ENCODE results near the gene CD4. TPM values are rescaled to one million over a fixed set of nuclear protein-coding genes. Genes with fewer than 3 reads are reported as not detected.

Gene CD4
- total RNA-seq, 4 donors from 2014 or later, result 16.4 to 65.4 (median 29.6) TPM

DNA sequence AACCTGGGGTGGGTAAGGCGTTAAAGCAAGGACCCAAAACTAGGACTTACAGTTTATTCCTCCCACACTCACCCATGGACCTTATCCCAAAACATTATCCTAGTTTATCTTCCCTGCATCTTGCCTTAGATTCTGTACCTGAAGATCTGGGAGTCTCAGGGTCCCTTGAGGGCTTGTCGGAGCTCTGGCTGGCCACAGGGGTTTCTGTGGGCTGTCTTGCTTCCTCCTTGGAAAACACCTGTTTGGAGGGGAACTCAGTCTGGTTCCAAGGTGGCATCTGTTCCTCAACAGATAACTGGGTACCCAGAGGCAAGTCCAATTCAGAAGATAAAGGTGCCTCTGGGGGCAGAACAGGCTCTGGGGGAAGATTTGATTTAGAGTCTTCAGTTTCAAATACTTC lies 60.1 kb downstream of the CD4 start:
- TF ChIP-seq, protein P1, sequence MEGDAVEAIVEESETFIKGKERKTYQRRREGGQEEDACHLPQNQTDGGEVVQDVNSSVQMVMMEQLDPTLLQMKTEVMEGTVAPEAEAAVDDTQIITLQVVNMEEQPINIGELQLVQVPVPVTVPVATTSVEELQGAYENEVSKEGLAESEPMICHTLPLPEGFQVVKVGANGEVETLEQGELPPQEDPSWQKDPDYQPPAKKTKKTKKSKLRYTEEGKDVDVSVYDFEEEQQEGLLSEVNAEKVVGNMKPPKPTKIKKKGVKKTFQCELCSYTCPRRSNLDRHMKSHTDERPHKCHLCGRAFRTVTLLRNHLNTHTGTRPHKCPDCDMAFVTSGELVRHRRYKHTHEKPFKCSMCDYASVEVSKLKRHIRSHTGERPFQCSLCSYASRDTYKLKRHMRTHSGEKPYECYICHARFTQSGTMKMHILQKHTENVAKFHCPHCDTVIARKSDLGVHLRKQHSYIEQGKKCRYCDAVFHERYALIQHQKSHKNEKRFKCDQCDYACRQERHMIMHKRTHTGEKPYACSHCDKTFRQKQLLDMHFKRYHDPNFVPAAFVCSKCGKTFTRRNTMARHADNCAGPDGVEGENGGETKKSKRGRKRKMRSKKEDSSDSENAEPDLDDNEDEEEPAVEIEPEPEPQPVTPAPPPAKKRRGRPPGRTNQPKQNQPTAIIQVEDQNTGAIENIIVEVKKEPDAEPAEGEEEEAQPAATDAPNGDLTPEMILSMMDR (IDR thresholded peaks at IDR 0.05; ENCODE audit: low read depth), result no peak

DNA sequence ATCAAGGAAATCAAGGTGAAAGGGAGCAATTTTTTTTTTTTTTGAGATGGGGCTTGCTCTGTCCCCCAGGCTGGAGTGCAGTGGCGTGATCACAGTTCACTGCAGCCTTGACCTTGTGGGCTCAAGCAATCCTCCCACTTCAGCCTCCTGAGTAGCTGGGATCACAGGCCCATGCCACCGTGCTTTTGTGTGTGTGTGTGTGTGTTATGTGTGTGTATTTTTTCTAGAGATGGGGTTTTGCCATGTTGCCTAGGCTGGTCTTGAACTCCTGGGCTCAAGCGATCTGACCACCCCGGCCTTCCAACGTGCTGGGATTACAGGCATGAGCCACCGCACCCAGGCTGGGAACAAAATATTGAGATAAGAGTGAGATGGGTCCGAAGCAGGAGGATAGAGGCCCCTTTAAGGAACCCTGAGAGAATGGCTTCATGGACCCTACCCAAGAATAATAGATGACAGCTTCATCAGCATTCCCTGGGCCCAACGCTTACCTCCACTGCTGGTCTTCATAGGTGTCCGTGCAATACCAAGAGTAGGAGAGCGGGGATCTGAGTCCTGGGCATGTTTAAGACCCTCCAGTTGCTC lies 60.7 kb downstream of the CD4 start:
- TF ChIP-seq, protein P1 (IDR thresholded peaks at IDR 0.05; ENCODE audit: low read depth), result no peak

DNA sequence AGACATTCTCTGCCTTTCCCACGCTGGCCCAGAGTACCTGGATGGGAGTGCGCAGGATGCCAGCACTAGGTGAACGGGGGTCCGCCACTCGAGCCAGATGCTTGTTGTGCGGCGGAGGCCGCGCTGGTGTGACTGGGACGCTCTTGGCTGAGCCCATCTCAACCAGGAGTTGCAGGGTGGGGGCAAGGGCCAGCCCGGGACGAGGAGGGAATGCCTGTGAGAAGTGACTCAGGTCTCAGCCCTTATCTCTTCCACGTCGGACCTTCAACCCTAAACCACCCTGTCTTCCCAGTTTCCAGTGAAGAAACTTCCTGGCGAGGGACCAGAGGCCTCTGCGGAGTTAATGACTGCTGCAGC lies 61.4 kb downstream of the CD4 start:
- TF ChIP-seq, protein P1 (IDR thresholded peaks at IDR 0.05; ENCODE audit: low read depth), result no peak

DNA sequence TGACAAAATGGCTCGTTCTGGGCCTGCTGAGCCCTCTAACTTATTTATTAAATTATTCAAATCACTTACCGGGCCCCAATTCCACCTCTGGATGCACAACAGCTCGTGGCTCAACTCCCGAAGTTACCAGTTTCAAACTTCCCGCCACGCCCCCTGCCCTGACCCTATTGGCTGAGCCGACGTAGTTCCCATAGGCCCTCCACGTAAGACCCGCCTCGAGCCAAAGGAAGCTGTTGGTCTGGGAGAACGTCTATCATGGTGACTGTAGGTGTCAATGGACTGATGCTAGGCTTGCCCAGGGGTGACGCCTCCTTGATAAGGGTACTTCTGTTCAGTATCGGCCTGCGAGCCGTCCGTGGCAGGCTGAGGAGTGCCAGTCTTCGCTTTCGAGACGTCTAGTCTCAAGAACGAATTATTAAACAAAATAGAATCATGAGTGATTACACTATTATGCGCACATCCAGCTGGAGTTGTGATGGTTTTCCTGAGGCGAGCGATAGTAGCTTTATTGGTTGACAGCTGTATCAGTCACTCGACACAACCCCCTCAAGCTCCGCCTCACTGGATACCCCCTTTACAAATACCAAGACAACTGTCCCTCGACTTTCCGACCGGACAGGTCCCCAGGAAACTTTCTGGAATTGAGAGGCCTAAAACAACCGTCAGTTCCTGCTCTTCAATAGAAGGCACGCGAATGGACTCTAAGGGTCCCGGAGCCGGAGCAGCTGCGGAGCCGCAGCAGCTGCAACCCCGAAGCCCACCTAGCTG lies 62.0 kb downstream of the CD4 start, which contains the start of gene CDCA3:
TSS of gene CDCA3 (minus strand) at position 134 of the 768 bp plus-strand sequence. CDS start 334 bp downstream, outside the sequence.
- TF ChIP-seq, protein P1 (IDR thresholded peaks at IDR 0.05; ENCODE audit: low read depth), result no peak

DNA sequence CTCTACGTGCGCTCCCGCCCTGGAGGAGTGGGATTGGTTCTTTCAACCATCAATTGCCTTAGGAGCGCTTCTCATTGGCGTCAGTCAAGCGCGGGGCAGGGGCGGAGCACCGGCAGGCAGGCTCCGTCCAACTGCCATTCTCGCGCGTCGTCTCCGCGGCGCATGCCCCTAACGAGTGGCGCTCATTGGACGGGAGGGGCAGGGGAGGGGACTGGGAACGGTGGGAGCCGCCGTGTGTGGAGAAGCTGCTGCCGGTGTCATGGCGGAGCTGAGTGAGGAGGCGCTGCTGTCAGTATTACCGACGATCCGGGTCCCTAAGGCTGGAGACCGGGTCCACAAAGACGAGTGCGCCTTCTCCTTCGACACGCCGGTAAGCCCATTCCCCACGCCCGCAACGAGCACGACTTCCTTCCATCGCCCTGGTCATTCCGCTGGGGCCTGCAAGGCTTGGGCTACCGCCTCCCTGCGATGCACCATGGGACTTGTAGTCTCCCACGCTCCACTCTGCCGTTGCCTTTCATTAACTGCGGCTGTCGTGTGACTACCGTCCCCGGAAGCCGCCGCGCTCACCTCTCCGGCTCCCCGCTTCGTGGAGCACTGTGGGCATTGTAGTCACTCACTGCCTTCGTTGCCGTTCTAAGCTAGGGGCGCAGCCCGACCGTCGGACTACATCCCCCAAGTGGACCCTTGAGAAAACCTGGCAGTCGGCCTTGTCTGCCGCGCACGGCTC lies 62.8 kb downstream of the CD4 start, which contains the start of gene USP5:
TSS of gene USP5 (plus strand) at position 230 of the 730 bp plus-strand sequence. CDS start at position 260, 30 bp downstream.
- TF ChIP-seq, protein P1 (IDR thresholded peaks at IDR 0.05; ENCODE audit: low read depth), result no peak

DNA sequence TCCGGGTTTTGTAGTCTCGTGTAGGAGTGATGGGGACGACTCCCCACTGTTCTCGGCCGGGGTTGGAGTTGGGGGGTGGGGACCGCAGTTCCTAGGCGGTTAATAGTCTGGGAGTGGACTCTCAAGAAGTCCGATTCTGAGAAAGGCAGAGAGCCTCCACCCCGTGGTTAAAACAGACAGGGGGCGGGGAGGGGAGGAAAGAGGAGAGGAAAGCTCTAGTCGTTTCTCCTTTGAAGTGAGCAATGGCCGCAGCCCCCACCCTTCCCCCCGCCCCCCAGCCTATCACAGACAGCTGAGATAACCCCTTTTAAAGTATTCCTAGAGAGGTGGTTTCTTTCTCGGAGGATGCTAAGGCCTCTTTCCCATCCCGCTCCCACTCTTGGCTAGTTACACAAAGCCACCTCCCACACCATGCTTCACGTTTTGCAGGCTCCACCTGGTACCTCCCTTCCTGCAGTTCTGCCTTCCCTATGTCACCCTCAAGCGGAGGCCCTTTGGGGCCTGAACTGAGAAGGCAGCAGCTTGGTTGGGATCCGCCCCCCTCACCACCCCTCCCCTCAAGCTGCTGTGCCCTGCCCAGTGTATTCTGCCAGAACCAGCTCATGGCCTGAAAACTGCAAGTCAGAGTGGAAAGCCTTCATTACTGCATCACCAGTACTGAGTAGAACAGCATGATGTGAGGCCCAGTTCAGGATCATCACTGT lies 63.5 kb downstream of the CD4 start:
- TF ChIP-seq, protein P1 (IDR thresholded peaks at IDR 0.05; ENCODE audit: low read depth), result no peak

All from subcutaneous adipose tissue (tissue), 4 donors.